Mesenchymal stem cell (in vitro differentiated cells and primary cell): ENCODE measurements around the gene UBA52.

Source experiments
- DNase-seq: peaks from one replicate; pipeline ENCODE4 v3.0.0-alpha.2; 2013
- H2AFZ ChIP-seq: one replicate; pipeline ENCODE4 v1.6.1; 2013; ENCODE audit warnings: low read depth, mild to moderate bottlenecking, control low read depth, inconsistent platforms, low read length, moderate library complexity
- H2AK5ac ChIP-seq: 2 replicates; pipeline ENCODE4 v1.6.1; 2013; ENCODE audit warnings: low read length, moderate library complexity, mild to moderate bottlenecking, inconsistent platforms; ENCODE audit not compliant: severe bottlenecking
- H2BK120ac ChIP-seq: one replicate; pipeline ENCODE4 v1.6.1; 2013; ENCODE audit warnings: low read depth, mild to moderate bottlenecking, inconsistent platforms, low read length, moderate library complexity
- H2BK12ac ChIP-seq, 2 experiments: one replicate each; pipeline ENCODE4 v1.6.1; 2013; ENCODE audit warnings: inconsistent platforms in 2 of 2, low read length in 2 of 2, mild to moderate bottlenecking in 2 of 2, moderate library complexity in 2 of 2, control low read depth in 1 of 2
- H2BK15ac ChIP-seq: one replicate; pipeline ENCODE4 v1.6.1; 2013; ENCODE audit warnings: mild to moderate bottlenecking, low read depth, inconsistent platforms; ENCODE audit not compliant: poor library complexity, severe bottlenecking
- H2BK5ac ChIP-seq: 2 replicates; pipeline ENCODE4 v1.6.1; 2013; ENCODE audit warnings: low read depth, mild to moderate bottlenecking, low read length, control low read depth, inconsistent platforms; ENCODE audit not compliant: poor library complexity, severe bottlenecking
- H3K14ac ChIP-seq, 2 experiments: one replicate each; pipeline ENCODE4 v1.6.1; 2013; ENCODE audit warnings: inconsistent platforms in 2 of 2, low read length in 2 of 2, control low read depth in 1 of 2, mild to moderate bottlenecking in 1 of 2, moderate library complexity in 1 of 2
- H3K18ac ChIP-seq, 2 experiments: one replicate each; pipeline ENCODE4 v1.6.1; 2013; ENCODE audit warnings: inconsistent platforms in 2 of 2, low read length in 2 of 2, control low read depth in 1 of 2, low read depth in 1 of 2, mild to moderate bottlenecking in 1 of 2
- H3K23ac ChIP-seq, 2 experiments: one replicate each; pipeline ENCODE4 v1.6.1; 2013; ENCODE audit warnings: inconsistent platforms in 2 of 2, low read length in 2 of 2, mild to moderate bottlenecking in 2 of 2, moderate library complexity in 2 of 2, control low read depth in 1 of 2
- H3K27ac ChIP-seq: 2 replicates; pipeline ENCODE4 v1.5.1; 2013; ENCODE audit warnings: mild to moderate bottlenecking, moderate library complexity, low read length, control low read depth, inconsistent platforms; ENCODE audit not compliant: poor library complexity, severe bottlenecking
- H3K27me3 ChIP-seq, 2 experiments: 2 replicates each; pipeline versions ENCODE4 v1.6.1 to v1.7.0; 2013; ENCODE audit warnings: low read length in 2 of 2, mild to moderate bottlenecking in 2 of 2, moderate library complexity in 2 of 2, control low read depth in 1 of 2, inconsistent platforms in 1 of 2; ENCODE audit not compliant: control insufficient read depth in 1 of 2, insufficient read depth in 1 of 2
- H3K36me3 ChIP-seq, 2 experiments: 2 replicates each; pipeline versions ENCODE4 v1.6.1 to v1.7.0; 2013; ENCODE audit warnings: low read length in 2 of 2, control low read depth in 1 of 2, inconsistent platforms in 1 of 2, low read depth in 1 of 2, mild to moderate bottlenecking in 1 of 2; ENCODE audit not compliant: insufficient read depth in 2 of 2, control insufficient read depth in 1 of 2
- H3K4ac ChIP-seq, 2 experiments: one replicate each; pipeline ENCODE4 v1.6.1; 2013; ENCODE audit warnings: inconsistent platforms in 2 of 2, low read length in 2 of 2, mild to moderate bottlenecking in 2 of 2, moderate library complexity in 2 of 2, control low read depth in 1 of 2, low read depth in 1 of 2
- H3K4me1 ChIP-seq: 2 replicates; pipeline ENCODE4 v1.6.1; 2013; ENCODE audit warnings: low read depth, low read length, control low read depth; ENCODE audit not compliant: control insufficient read depth, insufficient read depth
- H3K4me2 ChIP-seq: 2 replicates; pipeline ENCODE4 v1.6.1; 2013; ENCODE audit warnings: low read length, mild to moderate bottlenecking, inconsistent platforms; ENCODE audit not compliant: poor library complexity, severe bottlenecking
- H3K4me3 ChIP-seq, 2 experiments: 2 replicates each; pipeline versions ENCODE4 v1.5.1 to v1.7.0; 2013; ENCODE audit warnings: low read length in 2 of 2, mild to moderate bottlenecking in 2 of 2, control low read depth in 1 of 2, low read depth in 1 of 2; ENCODE audit not compliant: insufficient read depth in 1 of 2
- H3K79me1 ChIP-seq: replicated peaks from 2 replicates; pipeline ENCODE4 v1.6.1; 2013; ENCODE audit warnings: mild to moderate bottlenecking, control low read depth, low read length, inconsistent platforms; ENCODE audit not compliant: poor library complexity, severe bottlenecking
- H3K9ac ChIP-seq: 2 replicates; pipeline ENCODE4 v1.7.0; 2013; ENCODE audit warnings: mild to moderate bottlenecking, low read length, moderate library complexity
- H3K9me3 ChIP-seq: 2 replicates; pipeline ENCODE4 v1.7.0; 2013; ENCODE audit warnings: mild to moderate bottlenecking, low read length; ENCODE audit not compliant: control insufficient read depth
- H4K8ac ChIP-seq: one replicate; pipeline ENCODE4 v1.6.1; 2013; ENCODE audit warnings: inconsistent platforms, mild to moderate bottlenecking, low read length, moderate library complexity
- H4K91ac ChIP-seq: one replicate; pipeline ENCODE4 v1.6.1; 2013; ENCODE audit warnings: mild to moderate bottlenecking, low read length, inconsistent platforms
- WGBS: methylation state at CpG from one replicate; pipeline ENCODE4 v1.1.7; 2013; ENCODE audit warnings: mixed read lengths; 5-methylcytosine and 5-hydroxymethylcytosine counted together

UBA52 gene

DNA sequence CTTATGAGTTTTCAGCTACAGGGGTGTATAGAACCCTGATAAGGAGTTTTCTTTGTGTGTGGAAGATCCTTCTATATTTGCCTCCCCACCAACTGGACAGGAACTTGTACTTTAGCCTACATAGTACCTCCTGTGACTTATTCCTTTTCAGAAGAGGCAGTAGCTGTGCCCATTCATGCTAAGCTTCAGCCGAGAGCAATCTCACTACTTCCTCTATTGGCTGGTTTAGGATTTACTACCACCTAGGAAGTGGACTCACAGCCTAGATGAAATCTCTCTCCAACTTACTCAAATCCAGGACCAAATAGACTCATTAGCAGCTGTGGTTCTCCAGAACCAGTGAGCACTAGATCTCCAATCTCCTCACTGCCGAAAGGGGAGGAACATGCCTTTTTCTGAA, 14.6 kb downstream of the UBA52 start:
- H3K36me3 ChIP-seq: peaks cover 8 to 9% of the 10 kb centered on the region in 2 experiments
- no peak overlapping the region for H2AFZ ChIP-seq
- H2BK5ac ChIP-seq: no peak overlapping the region
- no peak overlapping the region for H4K8ac ChIP-seq
- H2BK15ac ChIP-seq: no peak overlapping the region
- H3K27me3 ChIP-seq: no peaks in the 10 kb centered on the region
- no peak overlapping the region for H2AK5ac ChIP-seq
- no peak overlapping the region for H3K4me2 ChIP-seq
- H3K4ac ChIP-seq: no peak overlapping the region
- no peak overlapping the region for H4K91ac ChIP-seq
- H2BK12ac ChIP-seq: no peak overlapping the region
- no peak for DNase-seq
- H3K4me3 ChIP-seq: no peak overlapping the region
- H3K23ac ChIP-seq: no peak overlapping the region
- no peak overlapping the region for H3K27ac ChIP-seq
- H3K18ac ChIP-seq: no peak overlapping the region
- no peak overlapping the region for H3K14ac ChIP-seq
- H3K9ac ChIP-seq: peak overlapping the region; percentile 32
- H3K4me1 ChIP-seq: peaks cover 23% of the 10 kb centered on the region
- H3K79me1 ChIP-seq: peaks cover 2% of the 10 kb centered on the region
- 87% methylated on average over 2 of the region's 2 CpGs for WGBS
- H3K9me3 ChIP-seq: no peaks in the 10 kb centered on the region
- no peak overlapping the region for H2BK120ac ChIP-seq

DNA sequence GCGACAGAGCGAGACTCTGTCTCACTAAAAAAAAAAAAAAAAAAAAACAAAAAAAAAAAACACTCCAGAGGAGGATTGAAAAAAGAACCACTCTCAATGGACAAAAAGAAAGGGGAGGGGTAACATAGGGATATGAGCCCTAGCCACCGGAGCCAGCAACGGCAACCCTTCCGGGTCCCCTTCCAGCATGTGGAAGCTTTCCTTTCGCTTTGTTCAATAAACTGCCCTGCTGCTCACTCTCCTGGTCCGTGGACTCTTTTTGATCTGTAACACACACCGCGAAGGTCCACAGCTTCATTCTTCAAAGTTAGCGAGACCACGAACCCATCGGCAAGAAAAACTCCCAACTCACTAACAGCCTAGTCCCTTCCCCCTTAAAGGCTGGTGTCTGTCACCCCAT, 15.9 kb downstream of the UBA52 start:
- Histone ChIP-seq H3K9me3 (no peaks in the 10 kb centered on the region), H3K79me1 (peaks cover 2% of the 10 kb centered on the region), H2AK5ac (no peak overlapping the region), H3K4me3 (peak overlapping the region in 1 of 2 experiments; percentile 93), H2BK12ac (no peak overlapping the region), H3K4me2 (peak overlapping the region; percentile 5), H3K4me1 (peaks cover 23% of the 10 kb centered on the region), H2BK15ac (no peak overlapping the region), H3K4ac (no peak overlapping the region), H4K8ac (peak overlapping the region; percentile 97), H2BK120ac (no peak overlapping the region), H3K9ac (peak overlapping the region; percentile 89), H3K36me3 (peaks cover 9 to 16% of the 10 kb centered on the region in 2 experiments), H2BK5ac (no peak overlapping the region), H3K14ac (no peak overlapping the region), H3K23ac (no peak overlapping the region), H4K91ac (no peak overlapping the region), H3K18ac (no peak overlapping the region), H3K27ac (no peak overlapping the region), H3K27me3 (no peaks in the 10 kb centered on the region), H2AFZ (no peak overlapping the region)
- DNase-seq: no peak
- WGBS: 97% methylated on average over 10 of the region's 12 CpGs

DNA sequence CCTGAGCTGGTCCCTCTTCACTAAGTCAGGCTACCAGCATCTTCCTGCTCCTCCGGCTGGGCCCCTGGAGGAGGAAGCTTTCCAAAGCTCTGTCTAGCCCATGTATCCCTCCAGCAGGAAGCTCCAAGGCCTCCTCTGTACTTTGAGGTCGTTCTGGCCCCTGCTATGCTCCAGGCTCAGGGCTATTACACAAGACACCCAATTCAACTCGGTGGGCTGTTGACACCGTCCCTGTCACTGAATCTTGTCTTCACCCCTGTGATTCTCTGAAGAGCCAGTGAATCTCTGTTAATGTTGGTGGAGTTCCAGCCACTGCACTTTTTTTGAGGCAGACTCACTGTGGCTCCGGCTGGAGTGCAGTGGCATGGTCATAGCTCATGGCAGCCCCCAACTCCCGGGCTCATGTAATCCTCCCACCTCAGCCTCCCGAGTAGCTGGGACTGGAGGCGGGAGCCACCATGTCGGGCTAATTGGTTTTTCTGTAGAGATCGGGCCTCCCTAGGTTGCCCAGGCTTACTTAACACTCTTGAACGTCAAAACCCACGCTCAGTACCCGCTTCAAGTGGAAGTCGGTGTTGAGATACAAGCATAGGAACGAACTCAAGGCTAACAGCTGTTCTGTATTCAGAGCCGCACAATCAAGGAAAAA, 16.4 kb downstream of the UBA52 start:
- peak overlapping the region; percentile 17 to 28 for H3K4ac ChIP-seq
- no peak overlapping the region for H2BK120ac ChIP-seq
- no peak overlapping the region for H2AK5ac ChIP-seq
- peak overlapping the region; percentile 93 for H3K4me3 ChIP-seq
- H3K79me1 ChIP-seq: peaks cover 2% of the 10 kb centered on the region
- H2BK12ac ChIP-seq: no peak overlapping the region
- H3K27ac ChIP-seq: peak overlapping the region; percentile 9
- no peak overlapping the region for H2BK5ac ChIP-seq
- no peak overlapping the region for H3K23ac ChIP-seq
- DNase-seq: no peak
- H4K91ac ChIP-seq: no peak overlapping the region
- no peaks in the 10 kb centered on the region for H3K9me3 ChIP-seq
- no peaks in the 10 kb centered on the region for H3K27me3 ChIP-seq
- no peak overlapping the region for H3K14ac ChIP-seq
- H3K4me1 ChIP-seq: peaks cover 23% of the 10 kb centered on the region
- peak overlapping the region; percentile 50 to 97 for H3K18ac ChIP-seq
- H2BK15ac ChIP-seq: no peak overlapping the region
- H3K9ac ChIP-seq: peak overlapping the region; percentile 89
- H3K4me2 ChIP-seq: peak overlapping the region; percentile 99
- peaks cover 9 to 16% of the 10 kb centered on the region in 2 experiments for H3K36me3 ChIP-seq
- 54% methylated on average over 16 of the region's 16 CpGs for WGBS
- peak overlapping the region; percentile 20 for H2AFZ ChIP-seq
- H4K8ac ChIP-seq: peak overlapping the region; percentile 97

DNA sequence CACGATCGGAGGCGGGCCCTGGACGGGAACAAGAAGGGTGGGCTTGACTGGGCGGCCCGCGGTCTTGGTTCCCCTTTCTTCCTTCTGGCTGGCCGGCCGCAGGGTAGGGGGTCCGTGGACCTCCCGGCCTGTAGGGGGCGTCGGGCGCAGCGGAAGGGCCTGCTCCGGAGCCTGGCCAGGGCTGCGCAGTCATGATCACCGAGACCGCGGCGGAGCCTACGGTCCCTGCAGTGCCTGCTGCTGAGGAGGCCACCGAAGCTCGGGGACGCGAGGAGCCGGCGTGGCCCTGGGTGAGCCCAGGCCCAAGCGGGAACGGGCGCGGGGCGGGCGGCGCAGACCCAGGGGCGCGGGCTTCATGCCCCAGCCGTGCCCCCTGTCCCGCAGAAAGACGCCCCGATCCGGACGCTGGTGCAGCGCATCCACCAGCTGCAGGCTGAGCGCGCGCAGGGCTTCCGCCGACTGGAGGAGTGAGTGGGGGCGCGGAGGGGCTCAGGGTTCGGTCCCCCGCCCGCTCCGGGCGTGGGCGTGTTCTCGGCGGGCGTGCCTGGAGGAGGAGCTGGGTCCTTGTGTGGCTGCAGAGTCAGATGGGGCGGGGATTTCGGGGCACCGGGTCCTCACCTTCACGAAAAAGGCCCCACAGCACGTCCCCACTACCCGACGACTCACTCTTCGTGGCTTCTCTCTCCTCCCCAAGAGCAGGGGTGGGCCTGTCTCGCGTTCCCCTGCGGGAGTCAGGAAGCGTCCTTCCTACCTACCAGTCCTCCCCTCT, 17.1 kb downstream of the UBA52 start, which contains the start of gene REX1BD:
Gene REX1BD (plus strand): TSS at position 188 of the 769 bp plus-strand sequence. CDS start 4 bp downstream, at position 192.
- H3K23ac ChIP-seq: peak within 1 kb of the TSS in 1 of 2 experiments; percentile 83
- peaks cover 9 to 16% of the 10 kb centered on the region in 2 experiments for H3K36me3 ChIP-seq
- H4K8ac ChIP-seq: peak within 1 kb of the TSS; percentile 97
- no peak within 1 kb of the TSS for H2AK5ac ChIP-seq
- peaks cover 2% of the 10 kb centered on the region for H3K79me1 ChIP-seq
- no peaks in the 10 kb centered on the region for H3K9me3 ChIP-seq
- peaks cover 0 to 3% of the 10 kb centered on the region in 2 experiments for H3K27me3 ChIP-seq
- peaks cover 28% of the 10 kb centered on the region for H3K4me1 ChIP-seq
- peak within 1 kb of the TSS in 1 of 2 experiments; percentile 99 for H3K14ac ChIP-seq
- H4K91ac ChIP-seq: peak within 1 kb of the TSS; percentile 88
- H2AFZ ChIP-seq: peak within 1 kb of the TSS; percentile 98
- H3K4ac ChIP-seq: peak within 1 kb of the TSS; percentile 78 to 99
- peak within 1 kb of the TSS; percentile 86 for H2BK15ac ChIP-seq
- DNase-seq: peak; percentile 76
- under 1% methylated on average over 46 of the region's 72 CpGs for WGBS
- peak within 1 kb of the TSS; percentile 70 for H3K27ac ChIP-seq
- peak within 1 kb of the TSS; percentile 93 for H3K4me3 ChIP-seq
- peak within 1 kb of the TSS; percentile 97 for H3K18ac ChIP-seq
- H2BK5ac ChIP-seq: no peak within 1 kb of the TSS
- peak within 1 kb of the TSS; percentile 92 for H2BK120ac ChIP-seq
- peak within 1 kb of the TSS; percentile 89 for H3K9ac ChIP-seq
- peak within 1 kb of the TSS in 1 of 2 experiments; percentile 84 for H2BK12ac ChIP-seq
- H3K4me2 ChIP-seq: peak within 1 kb of the TSS; percentile 99
